H1 (cell line): ENCODE data around the gene PHLDB3. TPM values are rescaled to one million over a fixed set of nuclear protein-coding genes. Genes with fewer than 3 reads are reported as not detected.

Experiments
- CTCF ChIA-PET: fragments of 300-600 bp; sonication (Branson Sonifier 250); formaldehyde crosslinking; loops from one replicate; lab custom pipeline; 2021; ENCODE audit not compliant: partially characterized antibody; lab: Charles Lee
- POLR2A ChIA-PET: fragments of 300-600 bp; sonication (Branson Sonifier 250); formaldehyde crosslinking; loops from one replicate; lab custom pipeline; 2021; ENCODE audit warnings: inconsistent platforms; ENCODE audit not compliant: partially characterized antibody; lab: Charles Lee
- DNase-seq, 2 experiments: peaks; one replicate each; pipeline versions ENCODE4 v3.0.0 to v3.0.0-alpha.2; 2010 to 2022; ENCODE audit warnings: low spot score in 2 of 2, low read depth in 1 of 2, mixed read lengths in 1 of 2
- FAIRE-seq: peaks from 2 replicates; lab custom pipeline; 2011; peaks lifted over from hg19 to GRCh38; lab: Jason Lieb, UNC
- H2AFZ ChIP-seq: 2 replicates; pipeline ENCODE4 v1.8.1; 2012; ENCODE audit warnings: low read length, inconsistent platforms
- H2AK5ac ChIP-seq: 2 replicates; pipeline ENCODE4 v1.6.1; 2013; ENCODE audit warnings: low read depth, low read length
- H2BK120ac ChIP-seq: replicated peaks from 2 replicates; pipeline ENCODE3; 2013; ENCODE audit warnings: low read depth, low read length, inconsistent platforms
- H2BK12ac ChIP-seq: 2 replicates; pipeline ENCODE4 v1.6.1; 2013; ENCODE audit warnings: low read depth, low read length
- H2BK15ac ChIP-seq: 2 replicates; pipeline ENCODE4 v1.6.1; 2013; ENCODE audit warnings: low read length
- H2BK20ac ChIP-seq: 2 replicates; pipeline ENCODE4 v1.6.1; 2013; ENCODE audit warnings: low read length
- H2BK5ac ChIP-seq: 2 replicates; pipeline ENCODE4 v1.6.1; 2013; ENCODE audit warnings: low read depth, low read length
- H3K14ac ChIP-seq: 2 replicates; pipeline ENCODE4 v1.6.1; 2013; ENCODE audit warnings: inconsistent platforms; ENCODE audit not compliant: insufficient read length
- H3K18ac ChIP-seq: 2 replicates; pipeline ENCODE4 v1.6.1; 2013; ENCODE audit warnings: low read length; ENCODE audit errors: extremely low read depth
- H3K23ac ChIP-seq: 2 replicates; pipeline ENCODE4 v1.6.1; 2013; ENCODE audit warnings: inconsistent platforms; ENCODE audit not compliant: insufficient read length
- H3K23me2 ChIP-seq: 2 replicates; pipeline ENCODE4 v1.6.1; 2013; ENCODE audit warnings: low read depth, low read length
- H3K27ac ChIP-seq: 2 replicates; pipeline ENCODE4 v1.6.1; 2011; ENCODE audit warnings: low read depth, low read length, inconsistent platforms
- H3K27me3 ChIP-seq, 4 experiments: replicated peaks in 1 of 4; 1 replicate in 1 of 4; 2 replicates in 3 of 4; pipeline versions ENCODE4 v1.6.1 to v1.8.1; 2011 to 2013; ENCODE audit warnings: low read length in 3 of 4, mild to moderate bottlenecking in 3 of 4, inconsistent platforms in 2 of 4, mixed read lengths in 2 of 4, moderate library complexity in 1 of 4; ENCODE audit not compliant: control insufficient read depth in 3 of 4, insufficient read depth in 3 of 4; ENCODE audit errors: extremely low read depth in 1 of 4
- H3K36me3 ChIP-seq, 4 experiments: 2 replicates each; pipeline versions ENCODE4 v1.6.1 to v1.8.1; 2011 to 2013; ENCODE audit warnings: mild to moderate bottlenecking in 4 of 4, low read length in 3 of 4, moderate library complexity in 2 of 4, control low read depth in 1 of 4, inconsistent platforms in 1 of 4; ENCODE audit not compliant: insufficient read depth in 4 of 4, control insufficient read depth in 2 of 4
- H3K4ac ChIP-seq: replicated peaks from 2 replicates; pipeline ENCODE3; 2013; ENCODE audit warnings: low read length, low read depth, mixed read lengths, inconsistent platforms; ENCODE audit not compliant: insufficient read length
- H3K4me1 ChIP-seq, 4 experiments: replicated peaks in 1 of 4; 1 replicate in 1 of 4; 2 replicates in 3 of 4; pipeline versions ENCODE4 v1.6.1 to v1.8.1; 2011 to 2013; ENCODE audit warnings: low read length in 3 of 4, inconsistent platforms in 2 of 4, mixed read lengths in 1 of 4; ENCODE audit not compliant: insufficient read depth in 4 of 4, control insufficient read depth in 3 of 4
- H3K4me2 ChIP-seq, 2 experiments: 2 replicates each; pipeline versions ENCODE4 v1.6.1 to v1.8.1; 2011 to 2013; ENCODE audit warnings: low read depth in 2 of 2, low read length in 2 of 2, control low read depth in 1 of 2, inconsistent platforms in 1 of 2, mild to moderate bottlenecking in 1 of 2; ENCODE audit not compliant: insufficient read depth in 1 of 2
- H3K4me3 ChIP-seq, 4 experiments: fragments of 200-600, 300-600 bp in 1 of 4; sonication (generic), shearing (Covaris generic), sonication (Bioruptor Twin) in 1 of 4; 2 replicates each; pipeline versions ENCODE4 v1.5.1 to v1.8.1; 2011 to 2016; ENCODE audit warnings: low read length in 4 of 4, low read depth in 3 of 4, control low read depth in 2 of 4, inconsistent platforms in 2 of 4, mild to moderate bottlenecking in 2 of 4, mixed read lengths in 1 of 4, moderate library complexity in 1 of 4; ENCODE audit not compliant: insufficient read depth in 2 of 4; ENCODE audit errors: extremely low read depth in 1 of 4
- H3K56ac ChIP-seq: replicated peaks from 2 replicates; pipeline ENCODE3; 2013; ENCODE audit warnings: low read depth, mild to moderate bottlenecking, mixed read lengths, low read length, inconsistent platforms; ENCODE audit not compliant: insufficient read length
- H3K79me1 ChIP-seq: 2 replicates; pipeline ENCODE4 v1.6.1; 2013; ENCODE audit warnings: low read depth, low read length, control low read depth
- H3K79me2 ChIP-seq, 2 experiments: 2 replicates each; pipeline versions ENCODE4 v1.6.1 to v1.8.1; 2012 to 2013; ENCODE audit warnings: low read length in 2 of 2, mild to moderate bottlenecking in 2 of 2, inconsistent platforms in 1 of 2; ENCODE audit not compliant: insufficient read depth in 2 of 2, control insufficient read depth in 1 of 2
- H3K9ac ChIP-seq, 4 experiments: replicated peaks in 1 of 4; 1 replicate in 1 of 4; 2 replicates in 3 of 4; pipeline versions ENCODE4 v1.6.1 to v1.8.1; 2011 to 2013; ENCODE audit warnings: low read depth in 3 of 4, low read length in 3 of 4, control low read depth in 2 of 4, mild to moderate bottlenecking in 2 of 4, moderate library complexity in 2 of 4, inconsistent platforms in 1 of 4; ENCODE audit errors: extremely low read depth in 1 of 4
- H3K9me3 ChIP-seq, 2 experiments: 2 replicates each; pipeline versions ENCODE4 v1.6.1 to v1.8.1; 2012 to 2013; ENCODE audit warnings: mild to moderate bottlenecking in 2 of 2, moderate library complexity in 2 of 2, control low read depth in 1 of 2, inconsistent platforms in 1 of 2, low read depth in 1 of 2, low read length in 1 of 2, mixed read lengths in 1 of 2; ENCODE audit not compliant: insufficient read depth in 2 of 2
- H4K20me1 ChIP-seq, 2 experiments: replicated peaks in 1 of 2; 2 replicates each; pipeline versions ENCODE3 to v1.8.1; 2011 to 2013; ENCODE audit warnings: inconsistent platforms in 2 of 2, low read length in 2 of 2, mild to moderate bottlenecking in 1 of 2; ENCODE audit not compliant: insufficient read depth in 2 of 2, control insufficient read depth in 1 of 2
- H4K5ac ChIP-seq: 2 replicates; pipeline ENCODE4 v1.6.1; 2013; ENCODE audit warnings: low read length, low read depth, mixed read lengths, inconsistent platforms; ENCODE audit not compliant: insufficient read length
- H4K8ac ChIP-seq: 2 replicates; pipeline ENCODE4 v1.8.0; 2013; ENCODE audit warnings: mild to moderate bottlenecking, moderate library complexity, low read length, inconsistent platforms; ENCODE audit not compliant: insufficient read depth; ENCODE audit errors: extremely low read depth
- H4K91ac ChIP-seq: replicated peaks from 2 replicates; pipeline ENCODE3; 2013; ENCODE audit warnings: low read length, mixed read lengths, inconsistent platforms; ENCODE audit not compliant: insufficient read length
- ATF2 ChIP-seq: IDR thresholded peaks from 2 replicates; pipeline ENCODE4 v1.6.1; 2012; ENCODE audit warnings: low read length, inconsistent platforms
- CEBPB ChIP-seq: IDR thresholded peaks from 2 replicates; pipeline ENCODE4 v1.6.1; 2012; ENCODE audit warnings: low read depth, low read length
- CHD1 ChIP-seq: IDR thresholded peaks from 2 replicates; pipeline ENCODE4 v1.6.1; 2012; ENCODE audit warnings: low read depth, low read length, improper control_type of control experiment
- GABPA ChIP-seq: IDR thresholded peaks from 2 replicates; pipeline ENCODE4 v1.6.1; 2011; ENCODE audit warnings: mild to moderate bottlenecking, low read length, moderate library complexity, borderline replicate concordance; ENCODE audit not compliant: insufficient read depth
- HDAC2 ChIP-seq, 2 experiments: fragments of 300-600 bp in 1 of 2; sonication (generic) in 1 of 2; IDR thresholded peaks; 2 replicates each; pipeline ENCODE4 v1.6.1; 2011 to 2012; ENCODE audit warnings: low read depth in 2 of 2, low read length in 2 of 2, mild to moderate bottlenecking in 2 of 2, moderate library complexity in 2 of 2, borderline replicate concordance in 1 of 2, inconsistent platforms in 1 of 2
- POLR2A ChIP-seq, 2 experiments: IDR thresholded peaks; 1 replicate in 1 of 2; 2 replicates in 1 of 2; pipeline ENCODE4 v1.6.1; 2011; ENCODE audit warnings: low read depth in 2 of 2, low read length in 2 of 2, mild to moderate bottlenecking in 2 of 2; ENCODE audit errors: control extremely low read depth in 1 of 2
- SRF ChIP-seq: IDR thresholded peaks from 2 replicates; pipeline ENCODE4 v1.6.1; 2011; ENCODE audit warnings: mild to moderate bottlenecking, low read depth, low read length, moderate library complexity
- polyA plus RNA-seq, 7 experiments: library from polyadenylated mRNA; depleted of rRNA in 3 of 7; stranded (reverse) in 5 of 7; unstranded in 2 of 7; fragments of >200 nt in 5 of 7; fragments of 200-250 nt in 2 of 7; gene quantifications; 1 replicate in 5 of 7; 2 replicates in 1 of 7; 4 replicates in 1 of 7; pipeline versions ENCODE4 v1.2.1 to v1.2.3, GENCODE V29; 2011 to 2013; ENCODE audit warnings: missing spikeins in 2 of 7, mixed read lengths in 2 of 7
- total RNA-seq: library from RNA; stranded (reverse); fragmentation: NEBNext Ultra II Directional; extraction: Animal tissue kit (Norgen Biotek cat#: 25700); gene quantifications from 2 replicates; pipeline ENCODE4 v1.2.1, GENCODE V29; 2021

Gene PHLDB3
- total and polyA plus RNA-seq, 2 of the 8 experiments (the other 6 are each of a cell fraction or from before 2014, with no cell fraction given) = 4.0 to 8.5 TPM

- Histone ChIP-seq H3K23ac (no peak overlapping the region), H2AFZ (no peak overlapping the region), H3K23me2 (no peaks in the 10 kb centered on the region), H3K9ac (no peak overlapping the region), H3K4ac (no peak overlapping the region), H3K4me1 (no peaks in the 10 kb centered on the region), H2BK20ac (no peak overlapping the region), H3K9me3 (no peaks in the 10 kb centered on the region), H3K56ac (no peak overlapping the region), H4K91ac (no peak overlapping the region), H2BK120ac (no peak overlapping the region), H3K4me2 (no peak overlapping the region), H3K4me3 (no peak overlapping the region), H4K5ac (no peak overlapping the region), H2BK5ac (no peak overlapping the region), H3K79me1 (no peaks in the 10 kb centered on the region), H2BK15ac (no peak overlapping the region), H2BK12ac (no peak overlapping the region), H3K18ac (no peak overlapping the region), H4K20me1 (no peaks in the 10 kb centered on the region), H3K27ac (no peak overlapping the region), H4K8ac (no peak overlapping the region), H3K27me3 (no peaks in the 10 kb centered on the region)
- CTCF ChIA-PET = interaction anchor here (0.5 to 3.0 kb wide), 4 partner anchors 8 to 80 kb away, joined by 3 to 12 read pairs (median 8); no protein-coding TSS in a partner anchor
- DNase-seq (no peak), FAIRE-seq (no peak)
- TF ChIP-seq SRF (no peak), CHD1 (no peak), ATF2 (no peak), HDAC2 (IDR thresholded peaks at IDR 0.05; ENCODE audit: borderline replicate concordance in 1 of 2, low read depth in 2 of 2, low read length in 2 of 2) (no peak), GABPA (no peak), POLR2A (IDR thresholded peaks at IDR 0.05; ENCODE audit: control extremely low read depth in 1 of 2, low read depth in 2 of 2, low read length in 2 of 2) (no peak), CEBPB (no peak)
- TF ChIP-seq, all 59 proteins: peak for 0
- H3K14ac ChIP-seq = no peak overlapping the region
- POLR2A ChIA-PET = no interaction called here
- no peaks in the 10 kb centered on the region for H3K36me3 ChIP-seq
- no peak overlapping the region for H2AK5ac ChIP-seq
- no peaks in the 10 kb centered on the region for H3K79me2 ChIP-seq
Observed at GRCh38 chr19:43439709-43440063, 64.9 kb downstream of the PHLDB3 start.
